ENCODE results near the gene NCOA1.
"Not testable (repeated sequence)": the region's sequence is repeated elsewhere in the genome, so short reads cannot be mapped to it uniquely, and the experiment has no call there.

Gene NCOA1

GRCh38 chr2:24459224-24460161 lies 31.6 kb upstream of the NCOA1 start:
- Histone ChIP-seq H3K36me3 (no peaks in the 10 kb centered on the region), H3K4me1 (peaks cover 0 to 11% (median 2%) of the 10 kb centered on the region in 4 donors), H3K4me3 (no peak overlapping the region)

GRCh38 chr2:24461685-24462084 lies 29.4 kb upstream of the NCOA1 start:
- Histone ChIP-seq H3K4me1 (peaks cover 0 to 4% (median under 1%) of the 10 kb centered on the region in 4 donors), H3K36me3 (no peaks in the 10 kb centered on the region), H3K27ac (no peak overlapping the region), H3K9me3 (no peaks in the 10 kb centered on the region), H3K27me3 (no peaks in the 10 kb centered on the region), H3K4me3 (no peak overlapping the region)
- intact Hi-C loops (cut with DNase I; ENCODE audit: low total_unique reads): no loop called here
- no peak for DNase-seq
- TF ChIP-seq CTCF (IDR thresholded peaks at IDR 0.05): no peak

More at GRCh38 chr2:24459224-24460161, 31.6 kb upstream of the NCOA1 start:
- TF ChIP-seq CTCF (IDR thresholded peaks at IDR 0.05): no peak
- no peak overlapping the region for H3K27ac ChIP-seq
- H3K9me3 ChIP-seq: no peaks in the 10 kb centered on the region
- intact Hi-C loops (cut with DNase I; ENCODE audit: low total_unique reads): no loop called here
- no peaks in the 10 kb centered on the region for H3K27me3 ChIP-seq
- DNase-seq: no peak

GRCh38 chr2:24463271-24463670 lies 27.8 kb upstream of the NCOA1 start:
- Histone ChIP-seq H3K36me3 (no peaks in the 10 kb centered on the region), H3K4me1 (no peaks in the 10 kb centered on the region), H3K27me3 (no peaks in the 10 kb centered on the region), H3K27ac (no peak overlapping the region), H3K4me3 (no peak overlapping the region), H3K9me3 (no peaks in the 10 kb centered on the region)
- intact Hi-C loops (cut with DNase I; ENCODE audit: low total_unique reads): no loop called here
- DNase-seq: no peak
- no peak for TF ChIP-seq CTCF (IDR thresholded peaks at IDR 0.05)

- intact Hi-C loops (cut with DNase I; ENCODE audit: low total_unique reads): loop anchor here (2.0 kb wide), 1 partner anchor 490 kb away; no protein-coding TSS in a partner anchor
These were observed 23.9 kb upstream of the NCOA1 start for GRCh38 chr2:24466871-24467870.

GRCh38 chr2:24468453-24468852 lies 22.6 kb upstream of the NCOA1 start:
- H3K36me3 ChIP-seq; intact Hi-C loops (cut with DNase I; ENCODE audit: low total_unique reads); H3K9me3 ChIP-seq; H3K27ac ChIP-seq; H3K4me3 ChIP-seq; H3K27me3 ChIP-seq; H3K4me1 ChIP-seq; DNase-seq: not testable (repeated sequence)

More at GRCh38 chr2:24466871-24467870, 23.9 kb upstream of the NCOA1 start:
- H3K4me1 ChIP-seq: no peaks in the 10 kb centered on the region
- H3K36me3 ChIP-seq: no peaks in the 10 kb centered on the region
- DNase-seq: no peak
- H3K9me3 ChIP-seq: no peaks in the 10 kb centered on the region
- no peak overlapping the region for H3K4me3 ChIP-seq
- no peaks in the 10 kb centered on the region for H3K27me3 ChIP-seq
- TF ChIP-seq CTCF (IDR thresholded peaks at IDR 0.05): no peak
- no peak overlapping the region for H3K27ac ChIP-seq

All from tibial artery (tissue), 4 donors.